NCI-H128 (cell line): Measurements from ENCODE around the gene KRT75.
"Not testable (repeated sequence)": the region's sequence is repeated elsewhere in the genome, so short reads cannot be mapped to it uniquely, and the experiment has no call there.

Experiments
- DNase-seq: peaks from one replicate; lab custom pipeline; 2025; ENCODE audit not compliant: unreplicated experiment; lab: John Stamatoyannopoulos, UW

Gene KRT75

GRCh38 chr12:52417740-52418139 is 16.4 kb downstream of the KRT75 start:
- no peak for DNase-seq

DNA sequence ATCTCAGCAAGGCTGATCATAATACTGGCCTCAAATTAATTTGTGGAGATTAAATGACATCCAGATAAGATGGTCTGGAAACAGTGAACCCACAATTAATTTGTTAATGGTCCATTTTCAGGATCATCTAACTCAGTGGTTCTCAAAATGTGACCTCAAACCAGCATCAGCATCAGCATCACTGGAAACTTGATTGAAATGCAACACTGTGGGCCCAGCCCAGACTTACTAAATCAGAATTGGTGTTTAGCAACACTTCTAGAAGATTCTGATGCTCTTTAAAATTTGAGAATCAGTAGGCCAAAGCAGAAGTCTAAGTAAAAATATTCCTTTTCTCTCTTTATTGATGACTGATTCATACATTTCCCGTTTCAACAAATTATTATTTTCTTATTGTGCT is 17.4 kb downstream of the KRT75 start:
- no peak for DNase-seq

DNA sequence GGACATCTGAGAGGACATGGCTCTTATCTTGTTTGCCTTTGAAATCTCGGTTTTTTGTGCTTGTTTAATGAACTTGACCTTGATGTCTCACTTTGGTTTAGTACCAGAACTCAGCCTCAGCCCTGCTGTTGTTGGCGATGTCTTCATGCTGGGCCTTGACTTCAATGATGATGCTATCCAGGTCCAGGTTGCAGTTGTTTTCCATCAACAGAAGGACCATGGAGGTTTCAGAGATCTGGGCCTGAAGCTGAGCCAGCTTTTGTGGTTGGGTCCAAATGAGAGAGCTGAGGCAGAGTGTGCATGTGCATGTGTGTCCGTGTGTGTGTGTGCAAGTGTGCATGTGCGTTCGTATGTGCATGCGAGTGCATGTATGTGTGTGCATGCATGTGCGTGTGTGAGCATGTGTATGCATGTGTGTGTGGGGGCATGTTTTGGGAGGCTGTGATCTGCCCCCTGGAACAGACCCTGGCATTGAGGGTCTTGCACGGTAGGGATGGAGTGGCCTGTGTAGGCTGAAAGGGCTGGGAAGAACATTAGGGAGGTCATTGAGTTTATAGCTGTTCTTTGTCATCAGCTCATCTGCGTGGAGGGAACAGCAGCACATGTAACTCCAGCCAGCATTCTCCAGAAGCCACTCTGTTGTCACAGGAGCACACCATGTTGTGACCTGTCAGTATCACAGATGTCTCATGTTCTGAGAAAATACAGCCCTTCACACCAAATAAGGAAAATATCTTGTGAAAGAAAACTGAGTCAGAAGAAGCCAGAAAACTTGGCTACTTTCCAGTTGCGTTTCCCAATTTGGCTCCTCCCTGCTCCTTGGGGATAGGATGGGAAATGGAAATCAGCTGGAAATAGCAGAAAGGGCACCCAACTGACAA is 18.1 kb downstream of the KRT75 start:
- no peak for DNase-seq

DNA sequence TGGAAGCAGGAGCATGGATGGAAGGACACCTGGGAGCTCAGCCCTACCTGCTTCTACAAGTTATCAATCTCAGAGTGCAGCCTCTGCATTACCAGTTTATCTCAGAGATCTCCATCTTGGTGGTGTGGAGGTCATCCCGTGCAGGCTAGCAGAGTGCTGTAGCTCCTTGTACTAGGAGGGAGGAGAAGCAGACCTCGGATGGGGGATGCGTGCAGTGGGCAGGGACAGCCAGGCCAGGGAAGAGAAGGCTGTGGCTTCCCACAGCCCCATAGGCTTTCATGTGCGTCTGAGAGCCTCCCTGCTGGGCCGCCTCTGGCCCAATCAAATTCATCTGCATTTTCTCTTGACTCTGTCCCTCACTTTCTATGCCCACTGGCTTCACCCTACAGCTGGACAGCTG is 19.2 kb downstream of the KRT75 start:
- DNase-seq: no peak

GRCh38 chr12:52413782-52414345 is 20.3 kb downstream of the KRT75 start:
- DNase-seq: no peak

- DNase-seq: no peak
Observed at GRCh38 chr12:52413202-52413601, 21.0 kb downstream of the KRT75 start.

GRCh38 chr12:52411815-52412214 is 22.4 kb downstream of the KRT75 start:
- DNase-seq: no peak

- not testable (repeated sequence) for DNase-seq
Observed at GRCh38 chr12:52410589-52411248, 23.5 kb downstream of the KRT75 start.

GRCh38 chr12:52407918-52408317 is 26.3 kb downstream of the KRT75 start:
- DNase-seq: no peak

DNA sequence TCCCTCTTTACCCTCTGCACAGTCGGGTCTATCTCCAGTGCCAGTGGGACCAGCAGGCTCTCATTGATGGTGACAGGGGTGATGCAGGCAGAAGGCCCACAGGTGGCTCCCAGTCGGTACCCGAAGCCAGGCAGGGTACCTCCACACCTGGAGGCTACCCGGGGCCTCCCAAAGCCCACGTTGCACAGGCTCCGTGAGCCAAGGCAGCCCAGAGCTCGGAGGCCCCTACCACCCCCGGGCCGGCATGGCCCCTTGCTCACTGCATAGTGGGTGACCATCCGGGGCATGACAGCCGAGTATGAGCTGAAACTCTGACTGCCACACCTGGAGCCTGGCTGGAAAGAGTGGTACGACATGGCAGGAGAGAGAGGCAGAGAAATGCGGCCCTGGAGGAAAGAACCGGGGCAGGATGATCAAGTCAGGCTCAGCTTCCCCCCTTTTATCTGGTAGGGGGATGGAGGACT is 28.2 kb downstream of the KRT75 start, which contains the start of gene KRT82:
Gene KRT82 (minus strand): TSS at position 414 of the 464 bp plus-strand sequence. CDS start 58 bp downstream, at position 356.
- no peak for DNase-seq

GRCh38 chr12:52404951-52405350 is 29.2 kb downstream of the KRT75 start:
- no peak for DNase-seq

GRCh38 chr12:52403561-52403960 is 30.6 kb downstream of the KRT75 start:
- DNase-seq: no peak

- DNase-seq: no peak
Observed at GRCh38 chr12:52402873-52403540, 31.2 kb downstream of the KRT75 start.

GRCh38 chr12:52402377-52402776 is 31.8 kb downstream of the KRT75 start:
- DNase-seq: no peak

- DNase-seq: no peak
Observed at GRCh38 chr12:52401926-52402325, 32.2 kb downstream of the KRT75 start.

- DNase-seq: no peak
Observed at GRCh38 chr12:52401526-52401925, 32.6 kb downstream of the KRT75 start.

DNA sequence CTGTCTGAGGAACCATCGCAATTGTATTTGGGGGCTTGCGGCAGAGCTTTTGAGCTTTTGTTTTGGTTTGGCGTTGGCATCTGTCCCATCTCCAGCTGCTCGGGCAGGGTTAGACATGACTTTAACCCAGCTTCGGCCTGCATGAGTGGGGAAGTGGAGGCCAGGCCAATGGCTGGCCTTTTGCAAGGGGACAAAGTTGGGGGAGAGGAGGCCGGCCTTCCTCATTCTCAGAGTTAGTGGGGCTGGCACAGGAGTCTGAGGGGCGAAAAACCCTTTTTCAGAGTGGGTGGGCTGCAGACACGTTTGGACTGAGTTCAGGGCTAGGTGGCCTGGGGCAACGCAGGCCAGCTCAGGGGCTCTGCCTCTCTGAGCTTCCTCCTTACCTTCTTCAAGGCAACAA is 33.3 kb downstream of the KRT75 start:
- DNase-seq: no peak

DNA sequence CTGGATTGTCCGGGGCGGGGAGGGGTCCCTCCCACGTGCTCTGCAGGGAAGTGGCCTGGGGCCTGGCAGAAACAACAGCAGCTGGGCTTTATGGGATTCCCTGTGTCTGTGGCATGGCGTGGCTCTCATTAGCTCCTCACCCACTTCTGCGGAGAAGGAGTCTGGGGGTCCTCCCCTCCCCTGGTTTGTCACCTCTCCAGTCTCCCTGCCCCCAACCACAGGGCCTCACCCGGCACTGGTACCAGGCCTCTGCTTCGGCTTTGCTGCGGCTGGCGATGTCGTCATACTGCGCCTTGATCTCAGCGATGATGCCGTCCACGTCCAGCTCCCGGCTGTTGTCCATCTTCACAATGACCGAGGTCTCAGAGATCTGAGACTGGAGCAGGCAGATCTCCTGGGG is 34.4 kb downstream of the KRT75 start:
- DNase-seq: no peak

DNA sequence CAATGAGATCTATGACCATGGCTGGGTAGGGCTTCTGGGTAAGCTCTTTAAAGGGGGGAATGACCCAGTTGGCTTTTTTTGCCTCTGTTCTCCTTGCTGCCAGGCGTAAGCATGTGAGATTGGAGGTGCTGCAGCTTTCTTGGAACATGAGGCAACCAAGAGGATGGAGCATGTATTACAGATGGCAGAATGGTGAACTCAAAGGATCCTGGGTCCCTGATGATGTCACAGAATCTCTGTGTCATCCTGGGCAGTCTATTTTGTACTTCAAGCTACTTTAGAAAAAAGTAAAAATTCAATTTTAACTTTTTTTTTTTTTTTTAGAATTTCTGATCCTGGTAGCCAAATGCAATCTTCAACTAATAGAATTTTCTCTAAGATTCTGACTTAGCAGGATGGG is 36.0 kb downstream of the KRT75 start:
- no peak for DNase-seq

DNA sequence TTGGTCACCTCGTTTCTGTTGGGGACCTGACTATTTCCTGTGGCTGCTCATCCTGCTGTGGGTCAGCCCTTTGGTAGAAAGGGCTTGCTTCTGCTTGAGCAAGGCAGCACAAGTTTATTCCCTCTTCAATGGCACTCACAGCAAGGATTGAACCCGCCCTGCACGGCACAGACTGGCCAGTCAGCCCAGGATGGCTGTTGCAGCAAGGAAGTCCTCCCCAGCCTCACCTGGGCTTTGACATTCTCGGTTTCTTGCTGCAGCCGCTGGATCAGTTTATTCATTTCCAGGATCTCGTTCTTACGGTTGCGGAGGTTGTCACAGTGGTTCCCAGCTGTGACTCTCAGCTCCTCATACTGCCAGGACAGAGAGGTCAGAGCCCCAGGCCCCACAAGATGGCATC is 37.5 kb downstream of the KRT75 start:
- no peak for DNase-seq

DNA sequence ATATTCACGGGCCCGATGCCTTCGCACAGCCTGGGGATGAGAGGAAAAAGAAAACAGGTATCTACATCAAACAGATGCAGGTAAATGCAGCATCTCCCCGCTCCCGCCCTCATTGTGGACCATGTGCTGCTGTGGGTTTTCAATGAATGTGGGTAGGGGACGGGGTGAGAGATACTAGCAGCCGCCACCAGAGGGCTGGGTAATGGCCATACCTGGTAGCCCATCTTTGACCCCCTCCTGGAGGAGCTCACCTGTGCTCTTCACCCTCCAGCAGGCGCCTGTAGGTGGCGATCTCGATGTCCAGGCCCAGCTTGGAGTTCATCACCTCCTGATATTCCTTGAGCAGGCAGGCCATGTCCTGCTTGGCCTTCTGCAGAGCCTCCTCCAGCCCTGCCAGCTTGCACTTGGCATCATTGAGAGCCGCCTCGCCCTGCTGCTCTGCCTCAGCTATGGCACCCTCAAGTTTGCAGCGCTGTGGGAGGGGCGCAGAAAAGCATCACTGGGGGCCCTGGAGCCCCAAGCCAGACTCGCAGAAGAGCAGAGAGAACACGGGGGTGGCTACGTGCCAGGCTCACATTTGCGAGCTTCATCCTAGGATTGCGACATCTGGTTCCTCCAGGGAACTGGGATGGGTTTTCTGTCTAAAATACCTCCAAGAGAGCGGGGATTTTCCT is 38.3 kb downstream of the KRT75 start:
- DNase-seq: no peak
